Endothelial cell (in vitro differentiated cells): ENCODE measurements around the gene SGCD. TPM values are rescaled to one million over a fixed set of nuclear protein-coding genes. Genes with fewer than 3 reads are reported as not detected.

Experiments
- DNase-seq: peaks from one replicate; pipeline ENCODE4 v3.0.0; 2021; ENCODE audit warnings: low spot score
- H3K27ac Mint-ChIP-seq: one replicate; pipeline ENCODE4 v1.8.0; 2021; ENCODE audit warnings: mixed read lengths, inconsistent platforms; ENCODE audit not compliant: unreplicated experiment
- H3K27me3 Mint-ChIP-seq: one replicate; pipeline ENCODE4 v1.8.0; 2021; ENCODE audit warnings: mild to moderate bottlenecking, moderate library complexity, mixed read lengths, inconsistent platforms; ENCODE audit not compliant: unreplicated experiment
- H3K36me3 Mint-ChIP-seq: one replicate; pipeline ENCODE4 v1.8.0; 2021; ENCODE audit warnings: mild to moderate bottlenecking, low read depth, mixed read lengths, inconsistent platforms; ENCODE audit not compliant: unreplicated experiment
- H3K4me1 Mint-ChIP-seq: one replicate; pipeline ENCODE4 v1.8.0; 2021; ENCODE audit warnings: mild to moderate bottlenecking, mixed read lengths, inconsistent platforms; ENCODE audit not compliant: unreplicated experiment
- H3K4me3 Mint-ChIP-seq: one replicate; pipeline ENCODE4 v1.8.0; 2021; ENCODE audit warnings: mild to moderate bottlenecking, mixed read lengths, inconsistent platforms; ENCODE audit not compliant: unreplicated experiment
- H3K9me3 Mint-ChIP-seq: one replicate; pipeline ENCODE4 v1.8.0; 2021; ENCODE audit warnings: mixed read lengths, inconsistent platforms; ENCODE audit not compliant: unreplicated experiment
- CTCF ChIP-seq: fragments of 200-600 bp; sonication (generic); IDR thresholded peaks from one replicate; pipeline ENCODE4 v1.5.0; 2021; ENCODE audit warnings: antibody characterized with exemption; ENCODE audit not compliant: unreplicated experiment
- total RNA-seq: library from RNA; stranded (reverse); fragmentation: NEBNext Ultra II Directional; extraction: Animal tissue kit (Norgen Biotek cat#: 25700); gene quantifications from one replicate; pipeline ENCODE4 v1.2.1, GENCODE V29; 2021; ENCODE audit not compliant: unreplicated experiment

The SGCD gene
- total RNA-seq, 1 donor from 2014 or later: 1.2 TPM

- Mint-ChIP-seq H3K27ac (no peak overlapping the region), H3K4me1 (peaks cover 3% of the 10 kb centered on the region), H3K9me3 (no peaks in the 10 kb centered on the region), H3K36me3 (no peaks in the 10 kb centered on the region), H3K27me3 (no peaks in the 10 kb centered on the region), H3K4me3 (no peak overlapping the region)
- TF ChIP-seq CTCF: no peak
- no peak for DNase-seq
Observed at GRCh38 chr5:156755421-156756087, 428.6 kb downstream of the SGCD start.

GRCh38 chr5:156758011-156758791, 431.2 kb downstream of the SGCD start:
- DNase-seq: no peak
- Mint-ChIP-seq H3K36me3 (no peaks in the 10 kb centered on the region), H3K27me3 (no peaks in the 10 kb centered on the region), H3K4me1 (no peaks in the 10 kb centered on the region), H3K27ac (no peak overlapping the region), H3K9me3 (no peaks in the 10 kb centered on the region), H3K4me3 (no peak overlapping the region)
- no peak for TF ChIP-seq CTCF

GRCh38 chr5:156759156-156759555, 432.2 kb downstream of the SGCD start:
- TF ChIP-seq CTCF: no peak
- H3K4me3 Mint-ChIP-seq: no peak overlapping the region
- no peaks in the 10 kb centered on the region for H3K36me3 Mint-ChIP-seq
- no peaks in the 10 kb centered on the region for H3K4me1 Mint-ChIP-seq
- no peaks in the 10 kb centered on the region for H3K9me3 Mint-ChIP-seq
- H3K27ac Mint-ChIP-seq: no peak overlapping the region
- H3K27me3 Mint-ChIP-seq: no peaks in the 10 kb centered on the region
- DNase-seq: no peak

- H3K27ac Mint-ChIP-seq: no peak overlapping the region
- no peak for DNase-seq
- H3K27me3 Mint-ChIP-seq: no peaks in the 10 kb centered on the region
- no peak overlapping the region for H3K4me3 Mint-ChIP-seq
- no peaks in the 10 kb centered on the region for H3K4me1 Mint-ChIP-seq
- H3K36me3 Mint-ChIP-seq: no peaks in the 10 kb centered on the region
- H3K9me3 Mint-ChIP-seq: no peaks in the 10 kb centered on the region
- no peak for TF ChIP-seq CTCF
Observed at GRCh38 chr5:156762771-156763170, 435.8 kb downstream of the SGCD start.
